ENCODE results near the gene SHROOM3.

DNA sequence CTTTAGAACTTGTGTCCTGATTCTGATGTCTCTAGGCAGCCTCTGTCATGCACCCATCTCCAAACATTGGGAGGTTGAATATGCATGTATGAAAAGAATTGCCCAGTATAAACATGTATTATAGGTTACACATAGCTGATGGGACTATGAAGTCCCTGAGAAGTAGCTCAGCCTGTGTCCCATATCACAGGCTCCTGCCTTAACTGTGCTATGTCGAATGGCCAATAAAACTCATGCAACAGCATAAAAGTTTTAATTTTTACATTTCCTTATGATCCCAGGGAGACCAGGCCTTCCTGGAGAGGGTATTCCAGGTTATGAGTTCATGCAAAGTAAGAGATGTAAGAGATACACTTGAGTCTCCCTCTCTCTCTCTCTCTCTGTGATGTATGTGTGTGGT lies 217.4 kb downstream of the SHROOM3 start:
- TF ChIP-seq CTCF (IDR thresholded peaks at IDR 0.05; ENCODE audit: low read depth, low read length): no peak
- TF ChIP-seq POLR2A (IDR thresholded peaks at IDR 0.05; ENCODE audit: extremely low read depth, insufficient read length): no peak
- no peak for TF ChIP-seq MYC (IDR thresholded peaks at IDR 0.05; ENCODE audit: low read depth, low read length)
- TF ChIP-seq MAX (IDR thresholded peaks at IDR 0.05; ENCODE audit: low read depth, low read length): no peak

Measured in NB4 (cell line).